Measurements from ENCODE around the gene CD7.

DNA sequence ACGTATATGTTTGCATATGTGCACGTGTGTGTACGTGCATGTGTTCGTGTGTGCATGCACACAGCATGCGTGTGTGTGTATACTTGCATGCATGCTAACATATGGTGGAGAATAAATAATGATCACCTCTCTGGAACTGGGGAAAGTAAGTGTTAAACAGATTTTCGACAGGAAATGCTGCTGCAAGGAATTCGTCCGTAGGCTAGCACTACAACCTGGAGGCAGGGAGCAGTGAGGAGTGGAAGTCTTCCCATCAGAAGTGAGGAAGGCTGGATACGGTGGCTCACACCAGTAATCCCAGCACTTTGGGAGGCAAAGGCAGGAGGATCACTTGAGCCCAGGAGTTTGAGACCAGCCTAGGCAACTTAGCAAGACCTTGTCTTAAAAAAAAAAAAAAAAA lies 39.1 kb downstream of the CD7 start:
- TF ChIP-seq, protein P1, sequence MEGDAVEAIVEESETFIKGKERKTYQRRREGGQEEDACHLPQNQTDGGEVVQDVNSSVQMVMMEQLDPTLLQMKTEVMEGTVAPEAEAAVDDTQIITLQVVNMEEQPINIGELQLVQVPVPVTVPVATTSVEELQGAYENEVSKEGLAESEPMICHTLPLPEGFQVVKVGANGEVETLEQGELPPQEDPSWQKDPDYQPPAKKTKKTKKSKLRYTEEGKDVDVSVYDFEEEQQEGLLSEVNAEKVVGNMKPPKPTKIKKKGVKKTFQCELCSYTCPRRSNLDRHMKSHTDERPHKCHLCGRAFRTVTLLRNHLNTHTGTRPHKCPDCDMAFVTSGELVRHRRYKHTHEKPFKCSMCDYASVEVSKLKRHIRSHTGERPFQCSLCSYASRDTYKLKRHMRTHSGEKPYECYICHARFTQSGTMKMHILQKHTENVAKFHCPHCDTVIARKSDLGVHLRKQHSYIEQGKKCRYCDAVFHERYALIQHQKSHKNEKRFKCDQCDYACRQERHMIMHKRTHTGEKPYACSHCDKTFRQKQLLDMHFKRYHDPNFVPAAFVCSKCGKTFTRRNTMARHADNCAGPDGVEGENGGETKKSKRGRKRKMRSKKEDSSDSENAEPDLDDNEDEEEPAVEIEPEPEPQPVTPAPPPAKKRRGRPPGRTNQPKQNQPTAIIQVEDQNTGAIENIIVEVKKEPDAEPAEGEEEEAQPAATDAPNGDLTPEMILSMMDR (IDR thresholded peaks at IDR 0.05) = no peak
- TF ChIP-seq POLR2A (IDR thresholded peaks at IDR 0.05) = no peak

Measured in thyroid gland (tissue), 4 donors.